Thyroid gland (tissue), 4 donors: ENCODE results near the gene RABGAP1.

ENCODE experiments used
- POLR2A ChIP-seq, 2 donors: fragments of 450-650 bp; IDR thresholded peaks; one replicate each; pipeline ENCODE4 v1.6.1; 2017; ENCODE audit warnings: antibody characterized with exemption in 2 of 2, mild to moderate bottlenecking in 2 of 2, moderate library complexity in 1 of 2
- TF ChIP-seq, protein P1 (sequence below), 6 experiments: fragments of 200-600 bp in 3 of 6; fragments of 450-650 bp in 3 of 6; sonication (generic) in 3 of 6; IDR thresholded peaks; one replicate each; pipeline ENCODE4 v1.5.1; 2016 to 2019; ENCODE audit warnings: antibody characterized with exemption in 6 of 6, mild to moderate bottlenecking in 2 of 6, inconsistent platforms in 1 of 6, moderate library complexity in 1 of 6

DNA sequence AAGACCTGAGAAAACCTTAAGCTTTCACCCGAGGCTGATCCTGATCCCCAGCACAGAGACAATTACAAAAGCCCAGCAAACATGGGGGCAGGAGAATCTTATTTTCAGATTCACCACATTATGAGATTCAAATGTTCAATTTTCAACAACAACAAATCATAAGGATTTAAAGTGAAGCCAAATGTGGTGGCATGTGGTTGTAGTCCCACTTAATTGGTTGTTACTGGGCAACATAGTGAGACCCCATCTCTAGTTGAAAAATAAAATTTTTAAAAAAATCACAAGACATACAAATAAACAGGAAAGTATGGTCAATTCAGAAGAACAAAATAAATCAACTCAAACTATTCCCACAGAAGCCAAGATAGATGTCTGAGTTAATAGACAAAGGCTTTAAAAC, 3.9 kb upstream of the RABGAP1 start:
- TF ChIP-seq, protein P1, sequence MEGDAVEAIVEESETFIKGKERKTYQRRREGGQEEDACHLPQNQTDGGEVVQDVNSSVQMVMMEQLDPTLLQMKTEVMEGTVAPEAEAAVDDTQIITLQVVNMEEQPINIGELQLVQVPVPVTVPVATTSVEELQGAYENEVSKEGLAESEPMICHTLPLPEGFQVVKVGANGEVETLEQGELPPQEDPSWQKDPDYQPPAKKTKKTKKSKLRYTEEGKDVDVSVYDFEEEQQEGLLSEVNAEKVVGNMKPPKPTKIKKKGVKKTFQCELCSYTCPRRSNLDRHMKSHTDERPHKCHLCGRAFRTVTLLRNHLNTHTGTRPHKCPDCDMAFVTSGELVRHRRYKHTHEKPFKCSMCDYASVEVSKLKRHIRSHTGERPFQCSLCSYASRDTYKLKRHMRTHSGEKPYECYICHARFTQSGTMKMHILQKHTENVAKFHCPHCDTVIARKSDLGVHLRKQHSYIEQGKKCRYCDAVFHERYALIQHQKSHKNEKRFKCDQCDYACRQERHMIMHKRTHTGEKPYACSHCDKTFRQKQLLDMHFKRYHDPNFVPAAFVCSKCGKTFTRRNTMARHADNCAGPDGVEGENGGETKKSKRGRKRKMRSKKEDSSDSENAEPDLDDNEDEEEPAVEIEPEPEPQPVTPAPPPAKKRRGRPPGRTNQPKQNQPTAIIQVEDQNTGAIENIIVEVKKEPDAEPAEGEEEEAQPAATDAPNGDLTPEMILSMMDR (IDR thresholded peaks at IDR 0.05): no peak
- no peak for TF ChIP-seq POLR2A (IDR thresholded peaks at IDR 0.05)
